ENCODE data around the gene ASPSCR1.

Gene ASPSCR1

GRCh38 chr17:82055965-82056728, 78.7 kb downstream of the ASPSCR1 start:
- no peak for DNase-seq (ENCODE audit: low read depth)

GRCh38 chr17:82056729-82057621, 79.5 kb downstream of the ASPSCR1 start:
- DNase-seq (ENCODE audit: low read depth) = no peak

- DNase-seq (ENCODE audit: low read depth) = no peak
These were observed 80.9 kb downstream of the ASPSCR1 start for GRCh38 chr17:82058230-82058854.

DNA sequence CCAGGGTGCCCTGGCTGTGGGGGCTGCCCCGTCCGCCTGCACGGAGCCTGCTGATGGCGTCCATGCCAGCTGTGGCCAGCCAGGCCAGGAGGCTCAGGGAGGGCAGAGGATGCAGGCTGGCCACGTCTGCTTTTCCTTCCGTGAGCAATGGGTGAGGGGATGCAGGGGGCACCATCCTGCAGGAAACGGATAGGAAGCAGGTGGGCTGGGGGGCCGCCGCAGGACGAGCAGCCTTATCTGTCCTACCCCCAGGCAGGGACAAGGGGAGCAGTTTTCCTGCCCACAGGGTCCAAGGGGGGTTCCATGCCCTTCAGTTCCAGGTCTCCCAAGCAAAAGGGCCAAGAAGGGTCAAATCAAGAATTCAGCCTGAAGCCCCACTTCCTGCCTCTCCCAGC, 81.4 kb downstream of the ASPSCR1 start:
- no peak for DNase-seq (ENCODE audit: low read depth)

- no peak for DNase-seq (ENCODE audit: low read depth)
These were observed 82.0 kb downstream of the ASPSCR1 start for GRCh38 chr17:82059272-82060000.

- DNase-seq (ENCODE audit: low read depth) = no peak
These were observed 82.6 kb downstream of the ASPSCR1 start for GRCh38 chr17:82060001-82060380.

DNA sequence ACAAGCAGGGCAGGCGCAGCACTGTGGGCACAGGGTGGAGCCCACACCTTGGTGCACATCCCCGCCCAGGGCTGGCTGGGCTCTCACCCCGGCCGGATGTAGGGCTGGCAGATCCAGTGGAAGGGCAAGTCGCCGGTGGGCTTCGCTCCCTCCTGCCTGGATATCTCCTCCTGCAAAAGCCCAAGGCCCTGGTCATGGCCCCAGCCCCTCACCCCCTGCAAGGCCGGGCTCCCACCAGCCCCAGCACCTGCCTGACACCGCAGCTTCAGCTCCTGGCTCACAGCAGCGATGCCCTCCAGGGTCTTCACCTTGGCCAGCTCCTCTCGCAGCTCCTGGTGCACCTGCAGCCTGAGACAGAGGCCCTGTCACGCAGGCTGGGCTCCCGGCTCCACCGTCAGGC, 83.2 kb downstream of the ASPSCR1 start:
- DNase-seq (ENCODE audit: low read depth) = no peak

DNA sequence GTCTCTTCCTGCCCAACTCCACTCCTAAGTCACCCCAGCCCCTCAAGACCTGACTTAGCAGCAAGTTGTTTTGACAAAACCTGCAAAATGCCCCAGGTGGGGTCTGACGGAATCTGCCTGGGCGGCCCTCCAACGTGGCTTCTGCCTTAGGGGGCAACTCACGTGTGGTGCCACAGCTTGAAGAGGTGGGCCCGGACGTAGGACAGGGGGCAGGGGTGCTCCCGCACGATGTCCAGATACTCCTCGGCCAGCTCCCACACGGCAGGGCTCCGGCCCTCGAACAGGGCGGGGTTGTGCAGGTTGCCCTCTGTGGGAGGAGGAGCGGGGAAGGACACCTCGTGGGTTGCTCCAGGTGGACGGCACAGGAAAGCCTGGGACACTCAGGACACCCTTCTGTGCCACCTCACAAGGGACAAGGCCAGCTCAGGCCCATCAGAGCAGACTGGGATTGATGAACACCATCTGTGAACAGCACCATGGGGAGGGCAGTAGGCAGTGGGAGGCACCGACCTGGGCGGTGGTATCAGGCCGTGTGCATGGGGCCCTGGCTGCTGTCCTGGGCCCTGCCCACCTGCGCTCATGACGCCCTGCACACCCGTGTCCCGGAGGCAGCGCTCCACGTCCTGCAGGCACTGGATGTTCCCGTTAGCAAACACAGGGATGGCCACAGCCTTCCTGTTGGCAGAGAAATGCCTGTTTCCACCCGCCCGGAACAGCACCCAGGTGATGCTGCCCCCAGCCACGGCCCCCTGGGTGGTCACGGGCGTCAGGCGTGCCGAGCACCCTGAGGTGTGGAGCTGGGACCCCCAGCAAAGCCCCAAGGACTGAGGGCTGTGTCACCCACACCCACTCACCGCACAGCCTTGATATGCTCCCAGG, 83.9 kb downstream of the ASPSCR1 start:
- no peak for DNase-seq (ENCODE audit: low read depth)

DNA sequence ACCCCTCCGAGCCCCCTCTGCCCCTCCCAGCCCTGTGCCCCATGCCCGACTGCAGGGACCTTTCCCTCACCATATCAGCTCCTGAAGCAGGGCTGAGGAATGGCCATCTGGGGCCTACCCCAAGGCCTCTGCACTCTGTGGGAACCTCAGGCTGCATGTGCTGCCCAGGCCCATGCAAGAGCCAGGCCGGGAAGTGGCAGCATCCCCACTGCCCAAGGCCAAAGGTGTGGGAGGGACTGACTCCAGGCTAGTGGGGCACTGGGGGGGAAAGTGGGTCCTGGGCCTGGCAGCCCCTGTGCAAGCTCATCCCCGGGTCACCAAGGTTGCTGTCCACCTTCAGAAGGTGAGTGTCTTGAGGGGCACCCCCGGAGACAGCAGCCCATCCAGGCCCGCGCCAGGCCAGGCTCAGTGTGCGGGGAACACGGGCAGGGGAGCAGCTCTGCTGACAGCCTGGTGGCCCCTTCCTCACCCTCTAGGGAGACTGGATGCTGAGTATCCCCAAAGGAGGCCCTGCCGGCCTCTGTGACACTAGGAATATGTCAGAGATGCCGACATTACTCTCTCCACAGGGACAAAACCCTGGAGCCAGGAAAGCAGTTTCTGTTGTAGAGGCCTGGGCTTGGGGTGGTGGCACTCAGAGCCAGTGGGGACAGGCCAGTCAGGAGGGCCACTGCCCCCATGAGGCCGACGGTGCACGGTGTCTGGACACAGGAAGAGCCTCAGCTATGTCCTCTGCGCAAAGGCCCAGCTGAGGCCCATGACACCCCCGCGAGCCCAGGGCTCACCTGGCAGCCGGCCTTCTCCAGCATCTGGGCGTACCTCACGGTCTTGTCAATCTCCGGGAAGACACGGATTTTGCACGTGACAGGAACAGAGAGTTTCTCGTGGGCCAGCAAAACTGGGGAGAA, 84.9 kb downstream of the ASPSCR1 start:
- DNase-seq (ENCODE audit: low read depth) = no peak

- DNase-seq (ENCODE audit: low read depth) = no peak
These were observed 85.5 kb downstream of the ASPSCR1 start for GRCh38 chr17:82062984-82063368.

- no peak for DNase-seq (ENCODE audit: low read depth)
These were observed 86.3 kb downstream of the ASPSCR1 start for GRCh38 chr17:82063424-82064415.

GRCh38 chr17:82064433-82065192, 87.2 kb downstream of the ASPSCR1 start:
- DNase-seq (ENCODE audit: low read depth) = no peak

DNA sequence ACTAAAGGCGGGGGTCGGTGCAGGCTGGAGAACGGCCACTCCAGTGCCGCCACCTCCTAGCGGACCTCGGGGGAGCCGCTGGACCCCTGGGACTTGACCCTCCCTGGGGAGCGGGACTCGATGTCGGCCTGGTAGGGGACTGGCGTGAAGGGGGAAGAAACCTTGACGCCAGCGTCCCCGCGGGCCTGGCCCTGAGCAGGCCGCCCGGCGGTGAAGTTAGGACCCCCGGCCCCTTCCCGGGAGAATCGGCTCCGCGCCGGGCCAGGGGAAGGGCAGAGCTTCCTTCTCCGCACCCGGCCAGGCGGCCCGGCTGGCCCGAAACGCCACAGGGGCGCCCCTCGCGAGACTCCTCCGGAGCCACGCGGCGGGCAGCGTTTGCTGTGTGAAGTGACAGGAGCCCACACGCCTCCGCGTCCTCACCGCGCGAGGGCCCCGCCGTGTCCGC, 87.8 kb downstream of the ASPSCR1 start:
- peak; percentile 50 for DNase-seq (ENCODE audit: low read depth)

DNA sequence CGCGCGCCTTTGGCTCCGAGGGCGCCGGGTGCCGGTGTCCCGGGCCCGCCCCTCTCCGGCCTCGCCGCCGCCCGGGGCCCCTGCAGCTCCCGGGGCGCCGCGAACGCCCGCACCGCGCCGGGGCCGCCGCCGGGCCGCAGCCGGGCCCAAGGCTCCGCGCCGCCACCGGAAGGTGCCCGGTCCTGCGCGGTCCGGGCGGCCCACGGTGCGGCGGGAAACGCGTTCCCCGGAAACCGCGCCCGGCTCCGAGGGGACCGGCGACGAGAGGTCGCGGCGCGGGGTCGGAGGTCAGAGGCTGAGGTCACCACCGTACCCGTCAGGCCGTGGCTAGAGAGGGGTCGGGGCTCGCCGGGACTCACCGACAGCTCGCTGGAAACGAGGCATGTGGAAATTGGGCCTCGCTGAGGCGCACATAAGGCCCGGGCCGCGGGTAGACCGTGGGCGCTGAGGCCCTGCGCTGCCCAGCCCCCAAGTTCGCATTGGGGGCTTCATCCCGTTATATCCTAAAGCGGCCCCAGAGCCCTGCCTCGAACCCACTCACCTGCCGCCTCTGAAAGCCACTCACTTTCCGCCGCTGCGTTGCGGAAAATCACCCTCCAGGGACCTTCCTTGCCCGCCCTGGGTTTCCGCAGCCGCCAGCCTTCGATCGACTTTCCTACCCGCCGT, 88.3 kb downstream of the ASPSCR1 start, which contains the start of gene DUS1L:
TSS of gene DUS1L (minus strand) at position 167 of the 666 bp plus-strand sequence. CDS start 745 bp downstream, outside the sequence.
- peak; percentile 46 for DNase-seq (ENCODE audit: low read depth)

All from iris pigment epithelial cell (primary cell).